Measurements from ENCODE around the gene LCP1.

GRCh38 chr13:46122304-46122703, 59.7 kb downstream of the LCP1 start:
- TF ChIP-seq POLR2AphosphoS5 (IDR thresholded peaks at IDR 0.05; ENCODE audit: borderline replicate concordance, low read depth, low read length) (no peak), EZH2 (IDR thresholded peaks at IDR 0.05) (no peak)
